KMS-11 (cell line): ENCODE data around the gene TEP1.
"Not testable (repeated sequence)": the region's sequence is repeated elsewhere in the genome, so short reads cannot be mapped to it uniquely, and the experiment has no call there.

Source experiments
- H2AFZ ChIP-seq: fragments of 200-600 bp; sonication (generic); 2 replicates; pipeline ENCODE4 v1.6.1; 2016; ENCODE audit warnings: antibody characterized with exemption, mixed run types, low read depth
- H3K27ac ChIP-seq: fragments of 200-600 bp; sonication (generic); 2 replicates; pipeline ENCODE4 v1.6.1; 2016; ENCODE audit warnings: mild to moderate bottlenecking, mixed run types
- H3K27me3 ChIP-seq: fragments of 200-600 bp; sonication (generic); 2 replicates; pipeline ENCODE4 v1.6.1; 2017; ENCODE audit warnings: mild to moderate bottlenecking, low read depth, mixed run types, moderate library complexity; ENCODE audit not compliant: insufficient read depth
- H3K36me3 ChIP-seq: fragments of 200-600 bp; sonication (generic); 2 replicates; pipeline ENCODE4 v1.6.1; 2017; ENCODE audit warnings: mild to moderate bottlenecking, mixed run types; ENCODE audit not compliant: insufficient read depth
- H3K4me1 ChIP-seq: fragments of 200-600 bp; sonication (generic); 2 replicates; pipeline ENCODE4 v1.6.1; 2016; ENCODE audit warnings: mild to moderate bottlenecking, low read depth, mixed run types; ENCODE audit not compliant: poor library complexity, severe bottlenecking
- H3K4me2 ChIP-seq: fragments of 200-600 bp; sonication (generic); 2 replicates; pipeline ENCODE4 v1.7.0; 2016; ENCODE audit warnings: mild to moderate bottlenecking, mixed run types
- H3K4me3 ChIP-seq: fragments of 200-600 bp; sonication (generic); IDR thresholded peaks from 2 replicates; pipeline ENCODE4 v1.6.1; 2017; ENCODE audit warnings: low read depth, low read length, mixed read lengths; ENCODE audit not compliant: insufficient read depth
- H3K79me2 ChIP-seq: fragments of 200-600 bp; sonication (generic); 2 replicates; pipeline ENCODE4 v1.6.1; 2016; ENCODE audit warnings: low read depth, mixed run types; ENCODE audit not compliant: insufficient read depth
- H3K9ac ChIP-seq: fragments of 200-600 bp; sonication (generic); 2 replicates; pipeline ENCODE4 v1.6.1; 2016; ENCODE audit warnings: mild to moderate bottlenecking, mixed run types
- H4K20me1 ChIP-seq: fragments of 200-600 bp; sonication (generic); 2 replicates; pipeline ENCODE4 v1.6.1; 2016; ENCODE audit warnings: mild to moderate bottlenecking, mixed run types; ENCODE audit not compliant: insufficient read depth
- CTCF ChIP-seq: fragments of 200-600 bp; sonication (generic); conservative IDR thresholded peaks from 2 replicates; pipeline ENCODE4 v1.6.1; 2017; ENCODE audit warnings: low read depth, mild to moderate bottlenecking, antibody characterized with exemption, low read length, moderate library complexity, mixed read lengths

The TEP1 gene

GRCh38 chr14:20454516-20455354 lies 41.4 kb upstream of the TEP1 start, which contains the start of the genes APEX1 and OSGEP:
TSS of gene APEX1 (plus strand) at chr14:20455226. CDS start at chr14:20455646, 420 bp downstream.
TSS of gene OSGEP (minus strand) at chr14:20454812. CDS start at chr14:20454683, 129 bp downstream.
- Histone ChIP-seq H3K79me2 (peaks cover 32% of the 10 kb centered on the region), H3K36me3 (no peaks in the 10 kb centered on the region)
- TF ChIP-seq CTCF: no peak

GRCh38 chr14:20452831-20453230 lies 39.5 kb upstream of the TEP1 start:
- H2AFZ ChIP-seq, H3K27me3 ChIP-seq, H4K20me1 ChIP-seq, H3K27ac ChIP-seq, H3K4me3 ChIP-seq, H3K9ac ChIP-seq, H3K36me3 ChIP-seq, H3K4me2 ChIP-seq: not testable (repeated sequence)
- peaks cover 32% of the 10 kb centered on the region for H3K79me2 ChIP-seq
- peaks cover 14% of the 10 kb centered on the region for H3K4me1 ChIP-seq

More at GRCh38 chr14:20454516-20455354, 41.4 kb upstream of the TEP1 start, which contains the start of the genes APEX1 and OSGEP:
- Histone ChIP-seq H3K9ac (peak within 1 kb of the TSS; percentile 85), H3K4me3 (no peak within 1 kb of the TSS), H4K20me1 (no peaks in the 10 kb centered on the region), H3K4me1 (peaks cover 17% of the 10 kb centered on the region), H3K4me2 (peak within 1 kb of the TSS; percentile 79), H2AFZ (peak within 1 kb of the TSS; percentile 75), H3K27ac (peak within 1 kb of the TSS; percentile 87), H3K27me3 (no peaks in the 10 kb centered on the region)

- Histone ChIP-seq H2AFZ (no peak overlapping the region), H4K20me1 (no peaks in the 10 kb centered on the region), H3K4me2 (no peak overlapping the region), H3K4me1 (no peaks in the 10 kb centered on the region), H3K27me3 (no peaks in the 10 kb centered on the region), H3K36me3 (no peaks in the 10 kb centered on the region), H3K79me2 (no peaks in the 10 kb centered on the region), H3K4me3 (no peak overlapping the region), H3K9ac (no peak overlapping the region), H3K27ac (no peak overlapping the region)
- no peak for TF ChIP-seq CTCF
Measured at GRCh38 chr14:20446889-20447288, 33.6 kb upstream of the TEP1 start.

GRCh38 chr14:20443650-20444049 lies 30.3 kb upstream of the TEP1 start:
- H3K27ac ChIP-seq, H3K27me3 ChIP-seq, H4K20me1 ChIP-seq, H3K4me2 ChIP-seq, H3K79me2 ChIP-seq, H3K9ac ChIP-seq, H3K4me1 ChIP-seq, H3K4me3 ChIP-seq, H3K36me3 ChIP-seq, H2AFZ ChIP-seq: not testable (repeated sequence)

GRCh38 chr14:20441461-20441860 lies 28.2 kb upstream of the TEP1 start:
- no peaks in the 10 kb centered on the region for H3K36me3 ChIP-seq
- no peak overlapping the region for H3K9ac ChIP-seq
- H4K20me1 ChIP-seq: no peaks in the 10 kb centered on the region
- no peak overlapping the region for H3K27ac ChIP-seq
- H3K4me3 ChIP-seq: no peak overlapping the region
- no peak overlapping the region for H2AFZ ChIP-seq
- H3K79me2 ChIP-seq: no peaks in the 10 kb centered on the region
- no peak for TF ChIP-seq CTCF
- no peaks in the 10 kb centered on the region for H3K4me1 ChIP-seq
- no peak overlapping the region for H3K4me2 ChIP-seq
- no peaks in the 10 kb centered on the region for H3K27me3 ChIP-seq
